ENCODE data around the gene TPBGL. TPM values are rescaled to one million over a fixed set of nuclear protein-coding genes. Genes with fewer than 3 reads are reported as not detected.

TPBGL gene
- polyA plus RNA-seq, 3 donors: not detected

DNA sequence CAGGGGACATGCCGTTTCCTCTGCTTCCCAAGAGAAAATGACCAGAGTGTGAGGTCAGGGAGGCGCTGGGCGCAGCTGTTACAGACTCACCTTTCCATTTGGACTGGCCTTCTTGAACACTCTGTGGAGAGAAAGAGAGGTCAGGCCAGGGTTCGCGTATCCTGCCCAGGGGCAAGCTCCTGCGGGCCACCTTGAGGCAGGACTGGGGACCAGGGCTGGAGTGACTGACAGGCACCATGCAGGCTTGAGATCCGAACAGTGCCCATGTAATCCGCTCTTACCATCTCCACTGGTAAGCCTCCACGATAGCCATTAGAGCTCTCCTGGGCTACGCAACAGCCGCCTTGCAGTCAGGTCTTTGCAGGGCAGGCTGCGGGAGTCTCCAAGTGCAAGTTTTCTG lies 49.3 kb downstream of the TPBGL start:
- peaks cover 99% of the 10 kb centered on the region for H4K20me1 ChIP-seq (ENCODE audit: insufficient read depth, low read length)
- H3K4me1 Mint-ChIP-seq: peaks cover 8% of the 10 kb centered on the region

DNA sequence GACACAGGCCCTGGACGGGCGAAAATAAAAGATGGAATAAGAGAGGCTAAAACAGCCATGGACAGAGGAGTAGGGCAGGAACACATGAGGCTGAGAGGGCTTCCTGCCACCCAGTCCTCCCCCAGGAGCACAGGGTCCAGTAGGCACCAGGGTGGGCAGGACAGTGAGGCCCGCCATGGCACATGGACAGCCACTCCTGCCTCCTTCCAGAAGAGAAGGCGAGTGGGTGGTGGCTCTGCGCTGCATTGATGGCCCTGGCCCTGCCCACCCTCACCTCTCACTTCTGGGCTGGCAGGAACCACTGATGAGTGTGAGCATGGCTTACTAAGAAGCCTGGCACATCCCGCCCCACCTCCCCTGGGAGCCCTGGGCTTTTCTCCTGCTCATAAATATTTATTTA lies 51.2 kb downstream of the TPBGL start:
- Histone ChIP-seq H3K4me1 (ENCODE audit: control insufficient read depth in 1 of 2, insufficient read depth in 2 of 2, low read length in 2 of 2) (no peaks in the 10 kb centered on the region), H4K20me1 (ENCODE audit: insufficient read depth, low read length) (peaks cover 99% of the 10 kb centered on the region), H2AFZ (ENCODE audit: insufficient read depth, low read depth, low read length, poor library complexity, severe bottlenecking) (no peak overlapping the region), H3K27ac (ENCODE audit: low read depth in 1 of 2, low read length in 2 of 2) (no peak overlapping the region), H3K27me3 (ENCODE audit: control insufficient read depth in 2 of 2, insufficient read depth in 2 of 2, low read length in 2 of 2) (no peaks in the 10 kb centered on the region), H3K36me3 (replicated peaks in 1 of 2; ENCODE audit: control insufficient read depth in 1 of 2, insufficient read depth in 2 of 2, low read length in 2 of 2) (peaks cover 54 to 92% of the 10 kb centered on the region in 2 donors), H3K9ac (ENCODE audit: insufficient read depth, low read length, poor library complexity, severe bottlenecking) (no peak overlapping the region), H3K9me3 (replicated peaks in 1 of 2; ENCODE audit: control insufficient read depth in 1 of 2, insufficient read depth in 1 of 2, low read length in 2 of 2) (no peaks in the 10 kb centered on the region), H3K79me2 (ENCODE audit: insufficient read depth, low read length) (peaks cover 79% of the 10 kb centered on the region), H3K4me2 (replicated peaks; ENCODE audit: extremely low read depth, low read length, poor library complexity, severe bottlenecking) (no peak overlapping the region), H3K4me3 (replicated peaks in 1 of 3; ENCODE audit: low read depth in 2 of 3, low read length in 3 of 3) (no peak overlapping the region)
- Mint-ChIP-seq H3K27me3 (ENCODE audit: low read depth in 3 of 3) (peaks cover 0 to 4% (median 1%) of the 10 kb centered on the region in 3 donors), H3K4me1 (peaks cover 8% of the 10 kb centered on the region), H3K9me3 (no peaks in the 10 kb centered on the region), H3K4me3 (no peak overlapping the region), H3K27ac (peak overlapping the region in 3 of 7 donors; percentile 33 to 57 (median 33)), H3K36me3 (peaks cover 65 to 90% of the 10 kb centered on the region in 2 donors)
- no peak for DNase-seq
- TF ChIP-seq, protein P1, sequence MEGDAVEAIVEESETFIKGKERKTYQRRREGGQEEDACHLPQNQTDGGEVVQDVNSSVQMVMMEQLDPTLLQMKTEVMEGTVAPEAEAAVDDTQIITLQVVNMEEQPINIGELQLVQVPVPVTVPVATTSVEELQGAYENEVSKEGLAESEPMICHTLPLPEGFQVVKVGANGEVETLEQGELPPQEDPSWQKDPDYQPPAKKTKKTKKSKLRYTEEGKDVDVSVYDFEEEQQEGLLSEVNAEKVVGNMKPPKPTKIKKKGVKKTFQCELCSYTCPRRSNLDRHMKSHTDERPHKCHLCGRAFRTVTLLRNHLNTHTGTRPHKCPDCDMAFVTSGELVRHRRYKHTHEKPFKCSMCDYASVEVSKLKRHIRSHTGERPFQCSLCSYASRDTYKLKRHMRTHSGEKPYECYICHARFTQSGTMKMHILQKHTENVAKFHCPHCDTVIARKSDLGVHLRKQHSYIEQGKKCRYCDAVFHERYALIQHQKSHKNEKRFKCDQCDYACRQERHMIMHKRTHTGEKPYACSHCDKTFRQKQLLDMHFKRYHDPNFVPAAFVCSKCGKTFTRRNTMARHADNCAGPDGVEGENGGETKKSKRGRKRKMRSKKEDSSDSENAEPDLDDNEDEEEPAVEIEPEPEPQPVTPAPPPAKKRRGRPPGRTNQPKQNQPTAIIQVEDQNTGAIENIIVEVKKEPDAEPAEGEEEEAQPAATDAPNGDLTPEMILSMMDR (IDR thresholded peaks at IDR 0.05): no peak
- WGBS (ENCODE audit: insufficient coverage): 100% methylated on average over 1 of the region's 6 CpGs
- intact Hi-C loops (cut with micrococcal nuclease): no loop called here

More for the DNA sequence above, 49.3 kb downstream of the TPBGL start:
- Histone ChIP-seq H3K9me3 (replicated peaks in 1 of 2; ENCODE audit: control insufficient read depth in 1 of 2, insufficient read depth in 1 of 2, low read length in 2 of 2) (no peaks in the 10 kb centered on the region), H3K4me2 (replicated peaks; ENCODE audit: extremely low read depth, low read length, poor library complexity, severe bottlenecking) (no peak overlapping the region), H3K4me3 (replicated peaks in 1 of 3; ENCODE audit: low read depth in 2 of 3, low read length in 3 of 3) (no peak overlapping the region), H3K36me3 (replicated peaks in 1 of 2; ENCODE audit: control insufficient read depth in 1 of 2, insufficient read depth in 2 of 2, low read length in 2 of 2) (peaks cover 69 to 92% of the 10 kb centered on the region in 2 donors), H3K4me1 (ENCODE audit: control insufficient read depth in 1 of 2, insufficient read depth in 2 of 2, low read length in 2 of 2) (no peaks in the 10 kb centered on the region), H2AFZ (ENCODE audit: insufficient read depth, low read depth, low read length, poor library complexity, severe bottlenecking) (no peak overlapping the region), H3K27ac (ENCODE audit: low read depth in 1 of 2, low read length in 2 of 2) (peak overlapping the region in 1 of 2 donors; percentile 41), H3K9ac (ENCODE audit: insufficient read depth, low read length, poor library complexity, severe bottlenecking) (no peak overlapping the region), H3K27me3 (ENCODE audit: control insufficient read depth in 2 of 2, insufficient read depth in 2 of 2, low read length in 2 of 2) (no peaks in the 10 kb centered on the region), H3K79me2 (ENCODE audit: insufficient read depth, low read length) (peaks cover 72% of the 10 kb centered on the region)
- Mint-ChIP-seq H3K9me3 (no peaks in the 10 kb centered on the region), H3K27me3 (ENCODE audit: low read depth in 3 of 3) (peaks cover 0 to 4% (median 1%) of the 10 kb centered on the region in 3 donors), H3K36me3 (peaks cover 69 to 93% of the 10 kb centered on the region in 2 donors), H3K4me3 (no peak overlapping the region), H3K27ac (peak overlapping the region in 1 of 7 donors; percentile 53)
- no peak for DNase-seq
- 98% methylated on average over 12 of the region's 12 CpGs for WGBS (ENCODE audit: insufficient coverage)
- TF ChIP-seq, protein P1 (IDR thresholded peaks at IDR 0.05): no peak
- intact Hi-C loops (cut with micrococcal nuclease): no loop called here

Data from CD14-positive monocyte (primary cell).